Neural progenitor cell (in vitro differentiated cells): ENCODE data around the gene RPAP2. TPM values are rescaled to one million over a fixed set of nuclear protein-coding genes. Genes with fewer than 3 reads are reported as not detected.

Experiments used
- DNase-seq: peaks from one replicate; pipeline ENCODE4 v3.0.0-alpha.2; 2016; ENCODE audit warnings: low spot score
- H2AFZ ChIP-seq: fragments of 200-600 bp; sonication (generic); replicated peaks from 2 replicates; pipeline ENCODE4 v1.6.1; 2016; ENCODE audit warnings: antibody characterized with exemption
- H3F3A ChIP-seq: fragments of 200-600 bp; sonication (generic); 2 replicates; pipeline ENCODE4 v1.6.1; 2016; ENCODE audit warnings: antibody characterized with exemption, low read depth
- H3K27ac ChIP-seq: fragments of 200-600 bp; sonication (generic); 2 replicates; pipeline ENCODE4 v1.5.1; 2016; ENCODE audit warnings: mild to moderate bottlenecking
- H3K27me3 ChIP-seq: fragments of 200-600 bp; sonication (generic); 2 replicates; pipeline ENCODE4 v1.6.1; 2016; ENCODE audit warnings: mild to moderate bottlenecking, moderate library complexity
- H3K36me3 ChIP-seq: fragments of 200-600 bp; sonication (generic); 2 replicates; pipeline ENCODE4 v1.5.1; 2016
- H3K4me1 ChIP-seq: fragments of 200-600 bp; sonication (generic); 2 replicates; pipeline ENCODE4 v1.6.1; 2016; ENCODE audit warnings: mixed run types
- H3K4me2 ChIP-seq: fragments of 200-600 bp; sonication (generic); 2 replicates; pipeline ENCODE4 v1.6.1; 2016
- H3K4me3 ChIP-seq: fragments of 200-600 bp; sonication (generic); 2 replicates; pipeline ENCODE4 v1.5.1; 2016
- H3K79me2 ChIP-seq: fragments of 200-600 bp; sonication (generic); 2 replicates; pipeline ENCODE4 v1.6.1; 2016; ENCODE audit warnings: low read depth
- H3K9ac ChIP-seq: fragments of 200-600 bp; sonication (generic); 2 replicates; pipeline ENCODE4 v1.6.1; 2016
- H3K9me3 ChIP-seq: fragments of 200-600 bp; sonication (generic); 2 replicates; pipeline ENCODE4 v1.5.1; 2016; ENCODE audit warnings: low read depth
- H4K20me1 ChIP-seq: fragments of 200-600 bp; sonication (generic); 2 replicates; pipeline ENCODE4 v1.6.1; 2016; ENCODE audit warnings: low read depth
- H3K27ac Mint-ChIP-seq: 3 replicates; pipeline ENCODE4 v1.8.0; 2021; ENCODE audit warnings: mixed read lengths
- H3K27me3 Mint-ChIP-seq: 2 replicates; pipeline ENCODE4 v1.8.0; 2022; ENCODE audit warnings: low read depth, mild to moderate bottlenecking, inconsistent platforms, moderate library complexity, mixed read lengths; ENCODE audit not compliant: insufficient read depth
- H3K36me3 Mint-ChIP-seq: 3 replicates; pipeline ENCODE4 v1.8.0; 2021; ENCODE audit warnings: mixed read lengths
- H3K4me1 Mint-ChIP-seq: 3 replicates; pipeline ENCODE4 v1.8.0; 2021; ENCODE audit warnings: mixed read lengths
- H3K4me3 Mint-ChIP-seq: 3 replicates; pipeline ENCODE4 v1.8.0; 2021; ENCODE audit warnings: mild to moderate bottlenecking, moderate library complexity, mixed read lengths
- H3K9me3 Mint-ChIP-seq: 3 replicates; pipeline ENCODE4 v1.8.0; 2020; ENCODE audit warnings: mixed read lengths
- CTCF ChIP-seq: fragments of 200-600 bp; sonication (generic); IDR thresholded peaks from 2 replicates; pipeline ENCODE4 v1.5.1; 2017; ENCODE audit warnings: antibody characterized with exemption, mild to moderate bottlenecking
- EZH2 ChIP-seq: fragments of 200-600 bp; sonication (generic); IDR thresholded peaks from 2 replicates; pipeline ENCODE4 v1.6.1; 2017; ENCODE audit warnings: antibody characterized with exemption, mild to moderate bottlenecking, moderate library complexity
- EZH2phosphoT487 ChIP-seq: fragments of 200-600 bp; sonication (generic); IDR thresholded peaks from 2 replicates; pipeline ENCODE4 v1.6.1; 2017; ENCODE audit warnings: antibody characterized with exemption
- total RNA-seq: library from RNA; depleted of rRNA; stranded (reverse); fragments of >200 nt; gene quantifications from 2 replicates; pipeline ENCODE4 v1.2.3, GENCODE V29; 2015; ENCODE audit warnings: low replicate concordance

RPAP2 gene
- total RNA-seq, 1 donor from 2014 or later: 36.3 TPM

GRCh38 chr1:92314024-92314423 lies 15.2 kb downstream of the RPAP2 start:
- H3F3A ChIP-seq: peaks cover 3% of the 10 kb centered on the region
- H3K9ac ChIP-seq: no peak overlapping the region
- H4K20me1 ChIP-seq: no peaks in the 10 kb centered on the region
- H3K27me3 ChIP-seq: no peaks in the 10 kb centered on the region
- no peaks in the 10 kb centered on the region for H3K79me2 ChIP-seq
- no peak overlapping the region for H3K4me3 ChIP-seq
- no peak overlapping the region for H3K27ac ChIP-seq
- Mint-ChIP-seq H3K27me3 (no peaks in the 10 kb centered on the region), H3K4me1 (no peaks in the 10 kb centered on the region), H3K9me3 (no peaks in the 10 kb centered on the region), H3K36me3 (peaks cover 18% of the 10 kb centered on the region), H3K4me3 (no peak overlapping the region), H3K27ac (no peak overlapping the region)
- DNase-seq: no peak
- no peak overlapping the region for H3K4me2 ChIP-seq
- no peaks in the 10 kb centered on the region for H3K36me3 ChIP-seq
- no peaks in the 10 kb centered on the region for H3K4me1 ChIP-seq
- H2AFZ ChIP-seq: no peak overlapping the region
- H3K9me3 ChIP-seq: no peaks in the 10 kb centered on the region
- TF ChIP-seq EZH2phosphoT487 (no peak), EZH2 (no peak), CTCF (no peak)

DNA sequence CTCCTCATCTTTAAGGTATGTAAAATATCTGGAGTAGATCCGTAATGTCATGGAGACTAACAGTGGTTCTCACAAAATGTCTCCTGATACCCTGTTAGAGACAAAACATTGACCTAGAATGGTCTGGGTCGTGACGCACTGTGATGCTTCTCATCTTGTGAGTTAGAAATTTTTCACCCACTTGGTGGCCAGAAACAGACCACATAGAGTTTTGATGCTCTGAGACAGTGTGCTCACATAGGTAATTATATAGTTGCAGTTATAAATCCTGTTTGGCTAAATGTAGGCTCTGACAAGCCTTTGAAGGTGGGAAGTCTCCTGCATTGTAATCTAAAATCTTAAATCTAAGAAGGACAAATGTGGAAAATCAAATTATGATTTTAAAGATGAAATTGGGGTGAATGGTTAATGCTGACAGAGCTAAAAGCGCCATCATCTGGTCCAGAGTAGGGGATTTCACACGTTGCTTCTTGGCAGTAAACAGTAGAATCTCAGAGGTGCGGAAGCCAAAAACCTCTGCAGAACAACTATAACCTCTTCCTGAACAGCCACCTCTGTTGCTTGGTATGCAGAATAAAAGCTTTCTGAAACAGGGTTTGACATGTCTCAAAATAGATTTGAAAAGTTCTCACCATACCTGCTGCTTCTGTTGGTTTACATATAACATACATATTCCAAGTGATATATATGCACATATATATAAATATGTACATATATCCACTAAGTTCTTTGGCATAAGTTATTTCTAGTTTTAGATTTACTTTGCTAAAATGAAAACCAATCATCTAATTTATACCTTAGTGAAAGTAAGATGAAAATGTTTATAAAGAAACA lies 17.1 kb downstream of the RPAP2 start:
- H3K9me3 ChIP-seq: no peaks in the 10 kb centered on the region
- Mint-ChIP-seq H3K4me1 (no peaks in the 10 kb centered on the region), H3K27me3 (no peaks in the 10 kb centered on the region), H3K36me3 (peaks cover 23% of the 10 kb centered on the region), H3K9me3 (no peaks in the 10 kb centered on the region), H3K27ac (no peak overlapping the region), H3K4me3 (no peak overlapping the region)
- H3K79me2 ChIP-seq: no peaks in the 10 kb centered on the region
- H3K27ac ChIP-seq: no peak overlapping the region
- no peak for TF ChIP-seq EZH2phosphoT487
- no peak for TF ChIP-seq CTCF
- TF ChIP-seq EZH2: no peak
- no peak overlapping the region for H3K4me3 ChIP-seq
- no peaks in the 10 kb centered on the region for H4K20me1 ChIP-seq
- no peak overlapping the region for H3K4me2 ChIP-seq
- H3F3A ChIP-seq: no peaks in the 10 kb centered on the region
- H3K36me3 ChIP-seq: no peaks in the 10 kb centered on the region
- H3K9ac ChIP-seq: no peak overlapping the region
- DNase-seq: no peak
- no peaks in the 10 kb centered on the region for H3K4me1 ChIP-seq
- no peak overlapping the region for H2AFZ ChIP-seq
- H3K27me3 ChIP-seq: no peaks in the 10 kb centered on the region

DNA sequence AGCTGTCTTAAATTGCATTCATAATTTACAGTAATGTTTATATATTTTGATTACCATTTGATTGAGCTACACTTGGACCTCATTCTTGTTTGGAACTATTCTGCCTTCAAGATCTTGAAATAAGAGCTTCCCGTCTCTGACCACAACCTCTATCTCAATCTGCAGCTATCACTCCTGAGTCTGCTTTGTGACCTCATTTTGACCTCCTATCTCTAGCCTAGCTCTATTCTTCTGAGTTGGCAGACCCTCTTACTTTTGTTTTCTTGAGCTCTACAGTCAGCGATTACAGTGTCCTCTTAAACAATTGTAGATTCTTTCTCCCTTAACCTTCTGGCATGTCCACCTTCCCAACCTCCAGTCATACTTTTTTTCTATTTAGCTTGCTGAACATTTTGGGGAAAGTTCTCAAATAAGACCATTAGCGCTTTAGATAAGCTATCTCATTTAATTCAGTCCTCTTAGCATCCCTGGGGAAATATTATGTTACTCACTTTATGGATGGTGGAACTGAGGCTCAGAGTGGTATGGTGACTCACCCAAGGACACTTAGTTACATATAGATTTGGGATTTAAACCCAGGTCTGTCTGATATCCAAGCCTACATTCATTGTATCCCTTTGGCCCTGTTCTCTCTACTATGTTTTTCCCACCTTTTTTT lies 19.1 kb downstream of the RPAP2 start:
- Histone ChIP-seq H3F3A (no peaks in the 10 kb centered on the region), H3K9me3 (no peaks in the 10 kb centered on the region), H3K27ac (no peak overlapping the region), H3K4me2 (no peak overlapping the region), H3K36me3 (no peaks in the 10 kb centered on the region), H4K20me1 (no peaks in the 10 kb centered on the region), H3K79me2 (no peaks in the 10 kb centered on the region), H3K4me1 (no peaks in the 10 kb centered on the region), H3K4me3 (no peak overlapping the region), H2AFZ (no peak overlapping the region), H3K9ac (no peak overlapping the region), H3K27me3 (no peaks in the 10 kb centered on the region)
- DNase-seq: no peak
- Mint-ChIP-seq H3K27ac (no peak overlapping the region), H3K4me3 (no peak overlapping the region), H3K27me3 (no peaks in the 10 kb centered on the region), H3K36me3 (peaks cover 16% of the 10 kb centered on the region), H3K9me3 (no peaks in the 10 kb centered on the region), H3K4me1 (no peaks in the 10 kb centered on the region)
- TF ChIP-seq EZH2phosphoT487: no peak
- no peak for TF ChIP-seq EZH2
- no peak for TF ChIP-seq CTCF
